Measurements from ENCODE around the gene UBE2B. TPM values are rescaled to one million over a fixed set of nuclear protein-coding genes. Genes with fewer than 3 reads are reported as not detected.
"Not testable (repeated sequence)": the region's sequence is repeated elsewhere in the genome, so short reads cannot be mapped to it uniquely, and the experiment has no call there.

The UBE2B gene
- total and polyA plus RNA-seq, 2 experiments from 2014 or later: 78.9 to 128 TPM

DNA sequence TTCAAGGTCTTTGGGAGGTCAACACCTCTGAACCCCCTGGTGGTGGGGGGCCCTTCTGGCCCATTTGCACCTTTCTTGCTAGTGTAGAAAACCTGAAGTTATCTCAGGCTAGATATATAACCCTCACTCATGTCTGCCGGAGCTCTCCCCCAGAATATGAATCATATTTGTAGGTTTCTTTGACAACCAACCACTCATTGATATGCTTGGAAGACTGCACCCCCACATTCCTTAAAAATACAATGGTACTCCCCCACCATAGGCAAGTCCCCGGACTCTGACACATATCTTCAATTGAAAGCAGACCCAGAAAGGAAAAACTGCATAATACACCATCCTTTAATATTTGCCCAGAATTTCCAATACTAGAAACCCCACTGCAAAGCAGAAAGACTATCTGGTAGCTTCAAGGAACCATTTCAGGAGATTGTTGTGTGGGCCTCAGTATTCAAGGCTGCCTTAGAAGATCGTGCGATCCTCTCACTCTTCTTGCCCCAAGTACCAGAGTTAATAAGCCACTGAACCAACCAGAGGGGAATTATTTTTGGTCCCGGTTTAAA is 978 bp upstream of the UBE2B start:
- Histone ChIP-seq H3K27ac (peak overlapping the region; percentile 83), H4K20me1 (ENCODE audit: insufficient read depth, poor library complexity, severe bottlenecking) (peaks cover 33% of the 10 kb centered on the region), H2AFZ (peak overlapping the region; percentile 39), H3K36me3 (replicated peaks; ENCODE audit: insufficient read depth, low read depth) (no peaks in the 10 kb centered on the region), H3K27me3 (no peaks in the 10 kb centered on the region), H3K4me2 (peak overlapping the region; percentile 71), H3K9me2 (replicated peaks; ENCODE audit: insufficient read depth) (no peaks in the 10 kb centered on the region), H3K4me1 (ENCODE audit: insufficient read depth) (peaks cover 10% of the 10 kb centered on the region), H3K79me2 (peaks cover 64% of the 10 kb centered on the region), H3K9me3 (ENCODE audit: low read depth) (no peaks in the 10 kb centered on the region), H3K4me3 (peak overlapping the region; percentile 13)
- DNase-seq (ENCODE audit: low spot score): no peak
- TF ChIP-seq, protein P1, sequence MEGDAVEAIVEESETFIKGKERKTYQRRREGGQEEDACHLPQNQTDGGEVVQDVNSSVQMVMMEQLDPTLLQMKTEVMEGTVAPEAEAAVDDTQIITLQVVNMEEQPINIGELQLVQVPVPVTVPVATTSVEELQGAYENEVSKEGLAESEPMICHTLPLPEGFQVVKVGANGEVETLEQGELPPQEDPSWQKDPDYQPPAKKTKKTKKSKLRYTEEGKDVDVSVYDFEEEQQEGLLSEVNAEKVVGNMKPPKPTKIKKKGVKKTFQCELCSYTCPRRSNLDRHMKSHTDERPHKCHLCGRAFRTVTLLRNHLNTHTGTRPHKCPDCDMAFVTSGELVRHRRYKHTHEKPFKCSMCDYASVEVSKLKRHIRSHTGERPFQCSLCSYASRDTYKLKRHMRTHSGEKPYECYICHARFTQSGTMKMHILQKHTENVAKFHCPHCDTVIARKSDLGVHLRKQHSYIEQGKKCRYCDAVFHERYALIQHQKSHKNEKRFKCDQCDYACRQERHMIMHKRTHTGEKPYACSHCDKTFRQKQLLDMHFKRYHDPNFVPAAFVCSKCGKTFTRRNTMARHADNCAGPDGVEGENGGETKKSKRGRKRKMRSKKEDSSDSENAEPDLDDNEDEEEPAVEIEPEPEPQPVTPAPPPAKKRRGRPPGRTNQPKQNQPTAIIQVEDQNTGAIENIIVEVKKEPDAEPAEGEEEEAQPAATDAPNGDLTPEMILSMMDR (IDR thresholded peaks at IDR 0.05; ENCODE audit: poor library complexity): no peak
- TF ChIP-seq EZH2 (IDR thresholded peaks at IDR 0.05; ENCODE audit: borderline replicate concordance) (no peak), EZH2phosphoT487 (IDR thresholded peaks at IDR 0.05; ENCODE audit: low read depth, severe bottlenecking, unreplicated experiment) (no peak)
- 45% methylated on average over 5 of the region's 5 CpGs for WGBS (ENCODE audit: low lambda C conversion rate, missing lambda C conversion rate)

DNA sequence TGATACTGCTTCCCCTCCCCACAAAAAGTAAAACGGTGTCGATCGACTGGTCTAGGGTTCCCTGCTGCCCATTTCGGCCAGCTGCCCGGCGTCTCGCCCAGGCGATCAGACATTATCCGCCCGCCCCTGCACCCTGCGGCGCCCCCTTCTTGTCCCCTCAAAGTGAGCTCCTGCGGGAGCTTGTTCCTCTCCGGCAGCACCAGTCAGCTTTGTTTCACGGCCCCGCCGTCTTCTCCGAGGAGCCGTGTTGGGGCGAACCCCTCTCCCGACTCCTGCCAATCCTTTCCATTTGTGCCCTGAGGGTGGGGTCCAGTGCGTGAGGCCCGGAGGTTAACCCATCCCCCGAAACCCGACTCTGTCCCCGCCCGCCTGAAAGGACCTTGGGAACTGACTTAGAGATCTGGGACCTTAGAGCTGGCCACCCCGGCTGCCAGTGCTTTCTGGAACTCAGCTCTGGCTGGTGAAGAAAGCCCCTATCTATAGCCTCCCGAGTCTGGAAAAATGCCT is 518 bp downstream of the UBE2B start:
- 1% methylated on average over 29 of the region's 29 CpGs for WGBS (ENCODE audit: low lambda C conversion rate, missing lambda C conversion rate)

DNA sequence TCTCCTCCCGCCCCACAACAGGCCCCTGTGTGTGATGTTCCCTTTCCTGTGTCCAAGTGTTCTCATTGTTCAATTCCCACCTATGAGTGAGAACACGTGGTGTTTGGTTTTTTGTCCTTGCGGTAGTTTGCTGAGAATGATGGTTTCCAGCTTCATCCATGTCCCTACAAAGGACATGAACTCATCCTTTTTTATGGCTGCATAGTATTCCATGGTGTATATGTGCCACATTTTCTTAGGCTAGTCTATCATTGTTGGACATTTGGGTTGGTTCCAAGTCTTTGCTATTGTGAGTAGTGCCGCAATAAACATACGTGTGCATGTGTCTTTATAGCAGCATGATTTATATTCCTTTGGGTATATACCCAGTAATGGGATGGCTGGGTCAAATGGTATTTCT is 2.3 kb downstream of the UBE2B start:
- H3K27me3 ChIP-seq; H3K9me2 ChIP-seq (replicated peaks; ENCODE audit: insufficient read depth); H3K4me3 ChIP-seq; DNase-seq (ENCODE audit: low spot score); H3K4me1 ChIP-seq (ENCODE audit: insufficient read depth); H3K36me3 ChIP-seq (replicated peaks; ENCODE audit: insufficient read depth, low read depth); H2AFZ ChIP-seq; H3K27ac ChIP-seq; H3K9me3 ChIP-seq (ENCODE audit: low read depth): not testable (repeated sequence)
- WGBS (ENCODE audit: low lambda C conversion rate, missing lambda C conversion rate): 98% methylated on average over 5 of the region's 5 CpGs
- Histone ChIP-seq H3K79me2 (peaks cover 73% of the 10 kb centered on the region), H3K4me2 (peak overlapping the region; percentile 76), H4K20me1 (ENCODE audit: insufficient read depth, poor library complexity, severe bottlenecking) (peaks cover 63% of the 10 kb centered on the region)

More for the DNA sequence above, 518 bp downstream of the UBE2B start:
- H3K9me3 ChIP-seq (ENCODE audit: low read depth): no peaks in the 10 kb centered on the region
- peak overlapping the region; percentile 8 for H2AFZ ChIP-seq
- peak; percentile 80 for DNase-seq (ENCODE audit: low spot score)
- H3K27ac ChIP-seq: peak overlapping the region; percentile 96
- H3K9me2 ChIP-seq (replicated peaks; ENCODE audit: insufficient read depth): no peaks in the 10 kb centered on the region
- H3K4me1 ChIP-seq (ENCODE audit: insufficient read depth): peaks cover 10% of the 10 kb centered on the region
- no peaks in the 10 kb centered on the region for H3K27me3 ChIP-seq
- peak overlapping the region; percentile 93 for H3K4me3 ChIP-seq
- peaks cover 46% of the 10 kb centered on the region for H4K20me1 ChIP-seq (ENCODE audit: insufficient read depth, poor library complexity, severe bottlenecking)
- peak overlapping the region; percentile 76 for H3K4me2 ChIP-seq
- H3K36me3 ChIP-seq (replicated peaks; ENCODE audit: insufficient read depth, low read depth): no peaks in the 10 kb centered on the region
- TF ChIP-seq EZH2phosphoT487 (IDR thresholded peaks at IDR 0.05; ENCODE audit: low read depth, severe bottlenecking, unreplicated experiment) (no peak), EZH2 (IDR thresholded peaks at IDR 0.05; ENCODE audit: borderline replicate concordance) (no peak)
- TF ChIP-seq, protein P1 (IDR thresholded peaks at IDR 0.05; ENCODE audit: poor library complexity): no peak
- peaks cover 64% of the 10 kb centered on the region for H3K79me2 ChIP-seq

DNA sequence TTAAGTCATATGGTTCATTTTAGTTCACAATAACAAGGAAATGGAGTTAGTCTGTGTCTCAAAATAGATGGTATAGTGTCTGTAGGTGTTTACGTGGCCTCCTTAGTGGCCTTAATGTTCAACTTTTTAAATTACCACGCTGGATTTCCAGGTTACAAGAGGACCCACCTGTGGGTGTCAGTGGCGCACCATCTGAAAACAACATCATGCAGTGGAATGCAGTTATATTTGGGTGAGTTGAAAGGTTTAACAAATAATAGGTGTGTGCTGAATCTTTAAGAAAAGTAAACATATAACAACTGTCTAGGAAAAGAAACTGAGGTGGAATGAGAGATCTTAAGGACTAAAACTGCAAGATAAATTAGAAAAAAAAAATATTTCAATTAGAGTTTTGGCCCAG is 2.9 kb downstream of the UBE2B start:
- Histone ChIP-seq H3K27me3 (no peaks in the 10 kb centered on the region), H2AFZ (no peak overlapping the region), H3K9me2 (replicated peaks; ENCODE audit: insufficient read depth) (no peaks in the 10 kb centered on the region), H3K4me3 (no peak overlapping the region), H3K4me1 (ENCODE audit: insufficient read depth) (peaks cover 10% of the 10 kb centered on the region), H3K27ac (no peak overlapping the region), H3K4me2 (peak overlapping the region; percentile 48), H3K9me3 (ENCODE audit: low read depth) (no peaks in the 10 kb centered on the region), H3K36me3 (replicated peaks; ENCODE audit: insufficient read depth, low read depth) (no peaks in the 10 kb centered on the region), H4K20me1 (ENCODE audit: insufficient read depth, poor library complexity, severe bottlenecking) (peaks cover 69% of the 10 kb centered on the region), H3K79me2 (peaks cover 79% of the 10 kb centered on the region)
- no peak for DNase-seq (ENCODE audit: low spot score)
- WGBS (ENCODE audit: low lambda C conversion rate, missing lambda C conversion rate): 91% methylated on average over 3 of the region's 3 CpGs
- TF ChIP-seq EZH2phosphoT487 (IDR thresholded peaks at IDR 0.05; ENCODE audit: low read depth, severe bottlenecking, unreplicated experiment) (no peak), EZH2 (IDR thresholded peaks at IDR 0.05; ENCODE audit: borderline replicate concordance) (no peak)
- TF ChIP-seq, protein P1 (IDR thresholded peaks at IDR 0.05; ENCODE audit: poor library complexity): peak; percentile 20
